ENCODE data around the gene THEMIS. TPM values are rescaled to one million over a fixed set of nuclear protein-coding genes. Genes with fewer than 3 reads are reported as not detected.
A peak's percentile ranks its signal among the peaks of the same experiment; 100 is the strongest.

The THEMIS gene
- total and polyA plus RNA-seq, 2 donors (not counting 1 experiment from before 2014, with no cell fraction given), result not detected

DNA sequence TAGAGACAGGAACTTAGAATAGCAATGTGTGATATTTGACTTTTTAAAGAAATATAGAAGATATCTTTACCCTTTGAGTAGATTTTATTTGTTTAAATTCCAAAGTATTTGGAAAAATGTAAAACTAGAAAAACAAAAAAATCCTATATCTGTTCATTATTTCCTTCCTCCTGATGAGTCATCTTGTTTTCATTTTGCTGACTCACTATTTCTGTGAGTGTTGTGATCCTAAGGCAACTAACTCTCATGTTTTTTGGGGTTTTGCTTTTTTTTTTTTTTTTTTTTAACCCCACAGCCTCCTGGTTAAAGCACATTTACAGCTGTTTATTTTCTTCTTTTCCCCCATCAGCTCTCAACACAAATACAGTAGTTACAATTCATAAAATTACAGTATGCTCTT is 37.8 kb upstream of the THEMIS start:
- Histone ChIP-seq H4K20me1 (ENCODE audit: control insufficient read depth, extremely low read depth, insufficient read depth, low read length) (no peaks in the 10 kb centered on the region), H3K9ac (ENCODE audit: insufficient read depth, low read length) (no peak overlapping the region), H3K27me3 (ENCODE audit: control insufficient read depth, insufficient read depth, low read length) (no peaks in the 10 kb centered on the region), H3K27ac (ENCODE audit: insufficient read depth, low read length) (peak overlapping the region; percentile 40), H3K9me3 (ENCODE audit: control insufficient read depth, insufficient read depth, low read depth, low read length) (no peaks in the 10 kb centered on the region), H3K36me3 (ENCODE audit: control insufficient read depth, insufficient read depth, low read length) (no peaks in the 10 kb centered on the region), H3K4me3 (replicated peaks in 1 of 4; ENCODE audit: control extremely low read depth in 1 of 4, insufficient read depth in 1 of 4, low read depth in 3 of 4, low read length in 4 of 4) (no peak overlapping the region), H3K4me2 (ENCODE audit: extremely low read depth, insufficient read depth, low read length) (no peak overlapping the region), H3K4me1 (ENCODE audit: control insufficient read depth, extremely low read depth, insufficient read depth, low read length) (no peaks in the 10 kb centered on the region), H2AFZ (ENCODE audit: low read length) (peak overlapping the region; percentile 24), H3K79me2 (ENCODE audit: control insufficient read depth, insufficient read depth, low read length) (no peaks in the 10 kb centered on the region)
- TF ChIP-seq CTCF (conservative IDR thresholded peaks at IDR 0.05 in 1 of 2, IDR thresholded peaks at IDR 0.05 in 1 of 2; ENCODE audit: low read depth in 1 of 2, low read length in 2 of 2), result no peak
- no peak for TF ChIP-seq EZH2 (IDR thresholded peaks at IDR 0.05; ENCODE audit: low read length, missing control alignments)
- DNase-seq (ENCODE audit: low read depth in 2 of 2), result peak; percentile 55 to 68

- H3K36me3 ChIP-seq (ENCODE audit: control insufficient read depth, insufficient read depth, low read length), result no peaks in the 10 kb centered on the region
- H3K27me3 ChIP-seq (ENCODE audit: control insufficient read depth, insufficient read depth, low read length), result no peaks in the 10 kb centered on the region
- H3K4me1 ChIP-seq (ENCODE audit: control insufficient read depth, extremely low read depth, insufficient read depth, low read length), result no peaks in the 10 kb centered on the region
- no peak for TF ChIP-seq EZH2 (IDR thresholded peaks at IDR 0.05; ENCODE audit: low read length, missing control alignments)
- no peak overlapping the region for H3K27ac ChIP-seq (ENCODE audit: insufficient read depth, low read length)
- H2AFZ ChIP-seq (ENCODE audit: low read length), result no peak overlapping the region
- H3K9me3 ChIP-seq (ENCODE audit: control insufficient read depth, insufficient read depth, low read depth, low read length), result no peaks in the 10 kb centered on the region
- no peak for DNase-seq (ENCODE audit: low read depth in 2 of 2)
- H3K4me2 ChIP-seq (ENCODE audit: extremely low read depth, insufficient read depth, low read length), result no peak overlapping the region
- no peaks in the 10 kb centered on the region for H4K20me1 ChIP-seq (ENCODE audit: control insufficient read depth, extremely low read depth, insufficient read depth, low read length)
- no peak overlapping the region for H3K4me3 ChIP-seq (replicated peaks in 1 of 4; ENCODE audit: control extremely low read depth in 1 of 4, insufficient read depth in 1 of 4, low read depth in 3 of 4, low read length in 4 of 4)
- H3K9ac ChIP-seq (ENCODE audit: insufficient read depth, low read length), result no peak overlapping the region
- no peaks in the 10 kb centered on the region for H3K79me2 ChIP-seq (ENCODE audit: control insufficient read depth, insufficient read depth, low read length)
Measured at GRCh38 chr6:127937747-127938146, 36.9 kb upstream of the THEMIS start.

GRCh38 chr6:127937102-127937501 is 36.2 kb upstream of the THEMIS start:
- Histone ChIP-seq H3K9me3 (ENCODE audit: control insufficient read depth, insufficient read depth, low read depth, low read length) (no peaks in the 10 kb centered on the region), H3K9ac (ENCODE audit: insufficient read depth, low read length) (no peak overlapping the region), H2AFZ (ENCODE audit: low read length) (no peak overlapping the region), H3K4me3 (replicated peaks in 1 of 4; ENCODE audit: control extremely low read depth in 1 of 4, insufficient read depth in 1 of 4, low read depth in 3 of 4, low read length in 4 of 4) (no peak overlapping the region), H3K36me3 (ENCODE audit: control insufficient read depth, insufficient read depth, low read length) (no peaks in the 10 kb centered on the region), H3K79me2 (ENCODE audit: control insufficient read depth, insufficient read depth, low read length) (no peaks in the 10 kb centered on the region), H3K27ac (ENCODE audit: insufficient read depth, low read length) (no peak overlapping the region), H4K20me1 (ENCODE audit: control insufficient read depth, extremely low read depth, insufficient read depth, low read length) (no peaks in the 10 kb centered on the region), H3K4me2 (ENCODE audit: extremely low read depth, insufficient read depth, low read length) (no peak overlapping the region), H3K4me1 (ENCODE audit: control insufficient read depth, extremely low read depth, insufficient read depth, low read length) (no peaks in the 10 kb centered on the region), H3K27me3 (ENCODE audit: control insufficient read depth, insufficient read depth, low read length) (no peaks in the 10 kb centered on the region)
- DNase-seq (ENCODE audit: low read depth in 2 of 2), result peak in 1 of 2 donors; percentile 8
- no peak for TF ChIP-seq EZH2 (IDR thresholded peaks at IDR 0.05; ENCODE audit: low read length, missing control alignments)
- TF ChIP-seq CTCF (conservative IDR thresholded peaks at IDR 0.05 in 1 of 2, IDR thresholded peaks at IDR 0.05 in 1 of 2; ENCODE audit: low read depth in 1 of 2, low read length in 2 of 2), result no peak

All from fibroblast of lung (primary cell).